Head of caudate nucleus (tissue), 42 donors: ENCODE results near the gene LGR6.
"Not testable (repeated sequence)": the region's sequence is repeated elsewhere in the genome, so short reads cannot be mapped to it uniquely, and the experiment has no call there.

Experiments used
- DNase-seq, 42 donors: peaks; one replicate each; pipeline versions ENCODE4 v3.0.0 to v3.0.0-alpha.2; 2020 to 2021; ENCODE audit warnings: mixed read lengths in 7 of 42
- intact Hi-C: fragments of 100-400 bp; cut with DNase I; formaldehyde crosslinking; loops from one replicate; pipeline ENCODE4 v1.15.0; 2022

LGR6 gene

GRCh38 chr1:202229376-202229775 is 35.8 kb downstream of the LGR6 start:
- intact Hi-C loops, result no loop called here
- no peak for DNase-seq

DNA sequence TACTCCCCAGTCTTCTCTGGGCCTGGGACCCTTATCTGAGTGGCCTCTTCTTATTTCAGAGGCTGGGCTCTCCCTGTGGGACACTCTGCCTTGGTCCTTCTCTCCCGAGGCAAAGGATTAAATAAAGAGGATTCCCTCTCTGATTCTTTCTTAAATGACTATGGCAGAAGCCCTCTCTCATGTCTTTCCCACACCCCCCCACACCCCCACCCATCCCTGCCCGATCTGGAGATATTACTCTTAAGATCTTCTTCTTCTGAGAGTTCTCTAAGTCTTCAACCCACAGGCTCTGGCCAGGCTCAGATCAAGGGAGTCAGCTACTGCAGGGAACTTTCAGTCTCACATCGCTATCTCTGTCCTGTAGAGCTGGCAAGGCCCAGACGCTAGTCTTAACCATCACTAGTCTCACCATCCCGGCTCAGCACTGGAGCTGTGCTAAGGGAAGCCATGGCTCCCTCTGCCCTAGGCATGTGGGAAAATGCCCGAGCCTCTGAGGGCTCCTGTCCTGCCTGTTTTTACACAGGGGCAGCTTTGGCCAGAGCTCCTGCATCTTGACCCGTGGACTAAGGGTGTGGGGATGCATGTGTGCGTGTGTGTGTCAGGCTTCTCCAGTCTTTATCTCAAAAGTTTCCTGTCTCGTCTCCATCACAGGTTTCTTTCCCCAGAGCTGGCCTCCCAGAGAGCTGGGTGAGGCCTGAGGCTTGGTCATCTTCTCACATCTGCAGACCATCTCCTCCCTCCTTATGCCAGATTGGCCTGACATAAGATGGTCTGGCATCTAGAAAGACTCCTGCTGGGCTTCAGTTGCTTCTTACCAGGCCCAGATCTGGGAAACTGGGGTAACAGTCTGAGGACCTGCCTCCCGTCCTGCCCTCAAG is 36.7 kb downstream of the LGR6 start:
- DNase-seq, result no peak
- intact Hi-C loops, result no loop called here

GRCh38 chr1:202230939-202231645 is 37.5 kb downstream of the LGR6 start:
- no peak for DNase-seq
- intact Hi-C loops, result no loop called here

DNA sequence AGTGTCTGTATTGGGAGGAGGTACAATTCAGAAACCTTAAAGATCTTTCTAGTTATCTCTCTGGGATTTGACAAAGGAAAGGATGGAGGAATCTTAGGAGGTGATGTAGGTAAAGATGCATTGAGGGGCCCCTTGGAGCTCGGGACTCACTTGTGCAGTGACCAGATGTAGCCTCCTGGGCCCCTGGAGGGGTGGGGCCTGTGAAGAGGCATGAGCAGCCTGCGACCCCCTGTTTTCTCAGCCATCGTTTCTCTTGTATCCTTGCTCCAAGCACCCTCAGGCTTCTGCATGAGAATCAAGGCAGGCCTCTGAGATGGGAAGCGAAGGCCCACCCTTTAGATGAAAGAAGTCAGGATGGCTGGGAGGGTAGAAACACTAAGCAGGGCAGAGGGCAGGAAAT is 39.6 kb downstream of the LGR6 start:
- no peak for DNase-seq

GRCh38 chr1:202233804-202234203 is 40.2 kb downstream of the LGR6 start:
- intact Hi-C loops, result no loop called here
- no peak for DNase-seq

More for the DNA sequence above, 39.6 kb downstream of the LGR6 start:
- intact Hi-C loops, result no loop called here

- no peak for DNase-seq
- intact Hi-C loops, result no loop called here
These were observed 40.9 kb downstream of the LGR6 start for GRCh38 chr1:202234331-202235002.

DNA sequence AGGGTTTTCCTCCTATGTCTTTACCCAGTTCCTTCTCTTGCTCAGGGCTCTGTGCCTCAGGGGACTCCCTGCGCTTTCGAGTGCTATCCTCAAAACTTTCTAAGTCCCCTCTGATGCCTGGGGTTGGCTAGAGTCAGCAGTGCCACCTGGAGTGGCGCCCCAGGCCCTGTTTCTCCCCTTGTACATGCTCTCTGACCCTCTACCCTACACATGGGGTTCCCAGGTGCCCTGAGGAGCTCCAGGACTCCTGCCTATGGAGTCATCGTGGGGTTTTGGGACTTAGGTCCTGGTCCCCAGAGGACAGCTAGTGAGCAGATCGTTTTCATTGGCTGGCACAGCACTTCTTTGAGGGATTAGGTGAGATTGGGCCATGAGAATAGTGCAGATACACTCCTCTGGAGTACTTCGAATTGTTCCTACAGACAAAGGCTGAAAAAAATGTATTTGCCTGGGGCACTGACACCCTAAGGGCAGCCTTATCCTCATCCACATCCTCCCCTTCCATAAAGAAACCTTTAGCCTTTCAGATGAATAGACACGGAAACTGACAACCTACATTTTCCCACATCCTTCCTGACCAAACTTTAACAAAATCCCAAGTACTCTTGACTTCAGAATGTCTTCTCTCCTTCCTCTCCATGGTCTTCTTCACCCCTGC is 41.5 kb downstream of the LGR6 start:
- intact Hi-C loops, result no loop called here
- DNase-seq, result no peak

DNA sequence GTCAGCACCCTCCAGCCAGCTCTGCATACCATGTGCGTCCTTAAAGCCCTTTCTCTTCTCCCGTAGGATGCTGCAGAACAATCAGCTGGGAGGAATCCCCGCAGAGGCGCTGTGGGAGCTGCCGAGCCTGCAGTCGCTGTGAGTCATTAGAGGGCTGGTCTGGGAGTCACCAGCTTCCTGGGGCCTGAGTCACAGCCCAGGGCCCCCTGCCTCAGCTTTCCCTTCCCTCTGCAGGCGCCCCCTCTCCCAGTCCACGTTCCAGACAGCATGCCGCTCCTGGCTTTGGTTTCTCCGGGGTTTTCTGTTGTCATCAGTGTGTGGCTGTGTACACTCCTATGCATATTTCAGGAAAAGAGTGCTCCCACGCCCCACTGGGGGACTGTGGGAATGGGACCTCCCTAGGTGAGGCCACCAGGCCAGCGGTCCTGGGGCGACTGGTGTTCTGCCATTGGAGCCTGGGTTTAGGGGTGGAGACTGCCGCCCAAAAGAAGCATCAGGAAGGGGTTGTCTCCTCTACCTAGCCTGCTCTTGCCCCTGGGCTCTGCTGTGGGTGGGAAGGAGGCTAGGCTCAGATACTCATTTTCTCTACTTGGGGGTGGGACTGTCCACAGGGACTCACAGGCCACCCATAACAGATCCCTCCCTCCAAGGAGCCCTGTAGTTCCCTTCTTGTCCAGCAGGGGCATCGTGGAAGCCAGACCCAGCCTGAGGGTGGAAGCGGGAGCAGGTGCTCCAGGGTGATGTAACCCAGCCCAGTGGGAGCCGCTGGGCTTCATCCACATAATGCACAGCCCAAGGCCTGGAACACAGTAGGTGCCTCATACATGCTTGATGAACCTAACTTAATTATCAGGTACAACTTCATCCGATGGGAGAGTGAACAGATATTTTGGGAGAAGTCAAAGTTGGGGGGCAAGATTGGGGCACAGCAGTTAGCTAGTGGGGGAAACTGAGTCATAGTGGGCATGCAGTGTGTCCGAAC is 42.5 kb downstream of the LGR6 start:
- peak in 39 of 42 donors; percentile 22 to 80 (median 55) for DNase-seq
- intact Hi-C loops, result no loop called here

- DNase-seq, result peak in 2 of 42 donors; percentile 14 to 30
- intact Hi-C loops, result no loop called here
These were observed 43.5 kb downstream of the LGR6 start for GRCh38 chr1:202237052-202237451.

DNA sequence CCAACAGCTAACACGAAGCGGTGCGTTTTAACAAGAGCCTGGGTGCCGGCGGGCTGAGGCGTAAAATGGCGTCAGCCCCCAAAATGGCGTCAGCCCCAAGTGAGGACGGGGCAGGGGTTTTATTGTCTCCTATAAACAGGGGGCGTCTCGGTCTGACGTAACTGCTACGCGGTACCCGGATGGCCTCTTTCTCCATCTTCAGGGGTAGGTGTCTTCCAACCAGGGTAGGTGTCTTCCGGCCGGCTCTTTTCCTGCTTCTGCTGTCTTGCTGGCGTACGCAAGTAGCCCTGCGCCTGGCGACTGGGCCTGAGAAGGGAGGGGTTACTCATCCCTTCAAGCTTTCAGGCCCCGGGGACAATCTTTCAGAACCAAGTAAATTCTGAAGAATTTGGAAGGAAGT is 45.3 kb downstream of the LGR6 start:
- DNase-seq, result peak in 1 of 42 donors; percentile 23
- intact Hi-C loops, result no loop called here

GRCh38 chr1:202240226-202240625 is 46.6 kb downstream of the LGR6 start:
- intact Hi-C loops, DNase-seq: not testable (repeated sequence)

GRCh38 chr1:202240956-202241355 is 47.4 kb downstream of the LGR6 start:
- DNase-seq, result no peak
- intact Hi-C loops, result no loop called here

- peak in 1 of 42 donors; percentile 10 for DNase-seq
- intact Hi-C loops, result no loop called here
These were observed 47.9 kb downstream of the LGR6 start for GRCh38 chr1:202241376-202242079.

- DNase-seq, result no peak
- intact Hi-C loops, result no loop called here
These were observed 48.5 kb downstream of the LGR6 start for GRCh38 chr1:202242080-202242419.

GRCh38 chr1:202243006-202243405 is 49.4 kb downstream of the LGR6 start:
- intact Hi-C loops, result no loop called here
- no peak for DNase-seq

DNA sequence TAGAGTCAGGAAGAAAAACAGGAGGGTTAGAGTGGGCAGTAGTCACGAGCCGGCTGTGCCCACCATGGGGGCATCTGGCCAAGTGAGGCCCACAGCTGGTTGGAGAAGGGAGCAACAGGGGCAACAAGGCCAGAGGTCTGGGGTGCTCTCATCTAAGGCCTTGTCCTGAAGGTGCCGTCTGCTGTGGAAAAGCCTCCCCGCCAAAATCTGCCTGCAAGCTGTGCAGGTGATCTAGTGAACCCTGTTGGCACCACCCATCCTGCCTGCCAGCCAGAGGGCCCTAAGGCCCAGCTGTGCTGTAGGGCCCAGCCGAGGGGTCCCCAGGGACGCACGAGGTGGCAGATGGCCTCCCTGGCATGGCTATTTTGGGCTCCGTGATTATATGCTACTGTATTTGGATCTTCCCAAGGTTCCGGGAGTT is 51.3 kb downstream of the LGR6 start:
- intact Hi-C loops, result no loop called here
- no peak for DNase-seq

DNA sequence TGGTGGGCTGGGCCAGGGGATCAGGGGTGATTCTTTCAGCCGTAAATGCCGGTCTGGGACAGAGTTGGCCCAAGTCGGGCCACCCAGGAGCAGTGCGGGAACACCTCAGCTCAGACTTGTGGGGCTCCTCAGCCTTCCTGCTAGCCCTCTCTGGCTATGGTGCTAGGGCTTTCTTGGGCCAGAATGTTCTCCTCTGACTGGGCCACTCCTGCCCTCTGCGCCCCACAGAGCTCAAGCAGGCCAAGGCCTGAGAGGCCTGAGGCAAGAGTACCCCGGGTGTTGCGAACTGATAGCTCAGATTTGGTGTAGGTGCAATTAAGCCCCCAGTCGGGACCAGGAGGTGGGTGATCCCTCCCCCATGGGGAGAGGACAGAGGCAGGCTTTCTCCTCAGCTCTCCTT is 51.8 kb downstream of the LGR6 start:
- DNase-seq, result no peak
- intact Hi-C loops, result no loop called here

DNA sequence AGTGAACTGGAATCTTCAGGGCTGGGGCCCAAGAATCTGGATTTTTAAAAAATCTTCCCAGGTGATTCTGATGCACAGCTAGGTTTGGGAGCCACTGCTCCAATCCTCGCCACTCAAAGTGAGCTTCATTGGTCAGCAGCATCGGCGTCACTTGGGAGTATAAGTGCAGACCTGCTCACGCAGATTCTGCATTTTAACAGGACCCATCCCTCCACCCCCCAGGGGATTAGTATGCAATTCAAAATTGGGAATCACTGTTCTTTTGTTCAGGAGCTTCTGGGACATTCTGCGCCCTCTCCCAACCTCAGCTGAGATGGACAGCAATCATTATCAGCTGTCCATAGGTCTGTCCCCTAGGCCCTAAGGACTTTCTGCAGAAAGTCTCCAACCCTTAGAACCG is 53.5 kb downstream of the LGR6 start:
- intact Hi-C loops, result no loop called here
- DNase-seq, result no peak
